ENCODE measurements around the gene GPC5.

DNA sequence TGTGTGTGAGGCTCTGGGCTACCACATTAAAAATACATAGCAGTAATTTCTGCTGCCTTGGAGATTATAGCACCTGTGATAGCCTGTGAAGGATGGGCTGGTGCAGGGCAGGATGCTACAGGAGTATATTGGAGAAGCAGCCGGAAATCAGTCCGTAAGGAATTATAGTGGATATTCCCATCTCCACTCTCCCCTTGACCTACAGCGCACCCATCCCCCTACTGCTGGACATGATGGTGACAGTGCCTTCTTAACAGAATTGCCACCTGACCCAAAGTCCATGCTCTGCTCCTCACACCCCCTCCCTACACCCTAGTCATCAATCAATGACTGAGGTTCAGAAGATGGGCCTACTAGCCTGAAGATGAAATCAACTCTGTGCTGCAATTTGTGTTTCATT, 376.0 kb downstream of the GPC5 start:
- TF ChIP-seq EGR1 (IDR thresholded peaks at IDR 0.05) (no peak), EP300 (IDR thresholded peaks at IDR 0.05; ENCODE audit: borderline replicate concordance) (no peak), YY1 (IDR thresholded peaks at IDR 0.05; ENCODE audit: low read depth) (no peak), NFIC (IDR thresholded peaks at IDR 0.05) (no peak), RAD21 (IDR thresholded peaks at IDR 0.05; ENCODE audit: low read depth) (no peak), CEBPB (IDR thresholded peaks at IDR 0.05) (no peak), TAF1 (IDR thresholded peaks at IDR 0.05; ENCODE audit: low read depth) (no peak), TCF12 (IDR thresholded peaks at IDR 0.05; ENCODE audit: low read depth) (no peak), ZBTB7A (IDR thresholded peaks at IDR 0.05; ENCODE audit: low read depth) (no peak), TEAD4 (IDR thresholded peaks at IDR 0.05) (no peak), CREB1 (IDR thresholded peaks at IDR 0.05; ENCODE audit: low read depth) (no peak)
- TF ChIP-seq, protein P1, sequence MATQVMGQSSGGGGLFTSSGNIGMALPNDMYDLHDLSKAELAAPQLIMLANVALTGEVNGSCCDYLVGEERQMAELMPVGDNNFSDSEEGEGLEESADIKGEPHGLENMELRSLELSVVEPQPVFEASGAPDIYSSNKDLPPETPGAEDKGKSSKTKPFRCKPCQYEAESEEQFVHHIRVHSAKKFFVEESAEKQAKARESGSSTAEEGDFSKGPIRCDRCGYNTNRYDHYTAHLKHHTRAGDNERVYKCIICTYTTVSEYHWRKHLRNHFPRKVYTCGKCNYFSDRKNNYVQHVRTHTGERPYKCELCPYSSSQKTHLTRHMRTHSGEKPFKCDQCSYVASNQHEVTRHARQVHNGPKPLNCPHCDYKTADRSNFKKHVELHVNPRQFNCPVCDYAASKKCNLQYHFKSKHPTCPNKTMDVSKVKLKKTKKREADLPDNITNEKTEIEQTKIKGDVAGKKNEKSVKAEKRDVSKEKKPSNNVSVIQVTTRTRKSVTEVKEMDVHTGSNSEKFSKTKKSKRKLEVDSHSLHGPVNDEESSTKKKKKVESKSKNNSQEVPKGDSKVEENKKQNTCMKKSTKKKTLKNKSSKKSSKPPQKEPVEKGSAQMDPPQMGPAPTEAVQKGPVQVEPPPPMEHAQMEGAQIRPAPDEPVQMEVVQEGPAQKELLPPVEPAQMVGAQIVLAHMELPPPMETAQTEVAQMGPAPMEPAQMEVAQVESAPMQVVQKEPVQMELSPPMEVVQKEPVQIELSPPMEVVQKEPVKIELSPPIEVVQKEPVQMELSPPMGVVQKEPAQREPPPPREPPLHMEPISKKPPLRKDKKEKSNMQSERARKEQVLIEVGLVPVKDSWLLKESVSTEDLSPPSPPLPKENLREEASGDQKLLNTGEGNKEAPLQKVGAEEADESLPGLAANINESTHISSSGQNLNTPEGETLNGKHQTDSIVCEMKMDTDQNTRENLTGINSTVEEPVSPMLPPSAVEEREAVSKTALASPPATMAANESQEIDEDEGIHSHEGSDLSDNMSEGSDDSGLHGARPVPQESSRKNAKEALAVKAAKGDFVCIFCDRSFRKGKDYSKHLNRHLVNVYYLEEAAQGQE (IDR thresholded peaks at IDR 0.05; ENCODE audit: low read depth): no peak
- TF ChIP-seq, protein P2, sequence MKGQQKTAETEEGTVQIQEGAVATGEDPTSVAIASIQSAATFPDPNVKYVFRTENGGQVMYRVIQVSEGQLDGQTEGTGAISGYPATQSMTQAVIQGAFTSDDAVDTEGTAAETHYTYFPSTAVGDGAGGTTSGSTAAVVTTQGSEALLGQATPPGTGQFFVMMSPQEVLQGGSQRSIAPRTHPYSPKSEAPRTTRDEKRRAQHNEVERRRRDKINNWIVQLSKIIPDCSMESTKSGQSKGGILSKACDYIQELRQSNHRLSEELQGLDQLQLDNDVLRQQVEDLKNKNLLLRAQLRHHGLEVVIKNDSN (IDR thresholded peaks at IDR 0.05): no peak
- TF ChIP-seq, protein P3, sequence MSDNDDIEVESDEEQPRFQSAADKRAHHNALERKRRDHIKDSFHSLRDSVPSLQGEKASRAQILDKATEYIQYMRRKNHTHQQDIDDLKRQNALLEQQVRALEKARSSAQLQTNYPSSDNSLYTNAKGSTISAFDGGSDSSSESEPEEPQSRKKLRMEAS (IDR thresholded peaks at IDR 0.05): no peak
